Activated naive CD8-positive, alpha-beta T cell treated with anti-CD3 and anti-CD28 coated beads for 36 hours (primary cell): ENCODE measurements around the gene OCA2. TPM values are rescaled to one million over a fixed set of nuclear protein-coding genes. Genes with fewer than 3 reads are reported as not detected.
"Not testable (repeated sequence)": the region's sequence is repeated elsewhere in the genome, so short reads cannot be mapped to it uniquely, and the experiment has no call there.

Source experiments
- DNase-seq: peaks from one replicate; pipeline ENCODE4 v3.0.0; 2021
- H3K27ac Mint-ChIP-seq: one replicate; pipeline ENCODE4 v1.8.0; 2022; ENCODE audit warnings: mild to moderate bottlenecking, moderate library complexity, mixed read lengths
- H3K27me3 Mint-ChIP-seq: one replicate; pipeline ENCODE4 v1.8.0; 2022; ENCODE audit warnings: mild to moderate bottlenecking, mixed read lengths
- H3K36me3 Mint-ChIP-seq: one replicate; pipeline ENCODE4 v1.8.0; 2021; ENCODE audit warnings: mild to moderate bottlenecking, mixed read lengths
- H3K4me1 Mint-ChIP-seq: one replicate; pipeline ENCODE4 v1.8.0; 2021; ENCODE audit warnings: mixed read lengths
- H3K4me3 Mint-ChIP-seq: one replicate; pipeline ENCODE4 v1.8.0; 2022; ENCODE audit warnings: mild to moderate bottlenecking, moderate library complexity, mixed read lengths
- H3K9me3 Mint-ChIP-seq: one replicate; pipeline ENCODE4 v1.8.0; 2022; ENCODE audit warnings: mixed read lengths
- total RNA-seq, 2 experiments: library from RNA; stranded (reverse); gene quantifications; one replicate each; pipeline ENCODE4 v1.2.3, GENCODE V29; 2021

Gene OCA2
- total RNA-seq, 2 experiments from 2014 or later, result not detected

- H3K27me3 Mint-ChIP-seq, result no peaks in the 10 kb centered on the region
- no peak overlapping the region for H3K27ac Mint-ChIP-seq
- DNase-seq, result no peak
- no peaks in the 10 kb centered on the region for H3K4me1 Mint-ChIP-seq
- H3K4me3 Mint-ChIP-seq, result no peak overlapping the region
- H3K36me3 Mint-ChIP-seq, result no peaks in the 10 kb centered on the region
- no peaks in the 10 kb centered on the region for H3K9me3 Mint-ChIP-seq
Observed at GRCh38 chr15:28019594-28020309, 79.4 kb downstream of the OCA2 start.

DNA sequence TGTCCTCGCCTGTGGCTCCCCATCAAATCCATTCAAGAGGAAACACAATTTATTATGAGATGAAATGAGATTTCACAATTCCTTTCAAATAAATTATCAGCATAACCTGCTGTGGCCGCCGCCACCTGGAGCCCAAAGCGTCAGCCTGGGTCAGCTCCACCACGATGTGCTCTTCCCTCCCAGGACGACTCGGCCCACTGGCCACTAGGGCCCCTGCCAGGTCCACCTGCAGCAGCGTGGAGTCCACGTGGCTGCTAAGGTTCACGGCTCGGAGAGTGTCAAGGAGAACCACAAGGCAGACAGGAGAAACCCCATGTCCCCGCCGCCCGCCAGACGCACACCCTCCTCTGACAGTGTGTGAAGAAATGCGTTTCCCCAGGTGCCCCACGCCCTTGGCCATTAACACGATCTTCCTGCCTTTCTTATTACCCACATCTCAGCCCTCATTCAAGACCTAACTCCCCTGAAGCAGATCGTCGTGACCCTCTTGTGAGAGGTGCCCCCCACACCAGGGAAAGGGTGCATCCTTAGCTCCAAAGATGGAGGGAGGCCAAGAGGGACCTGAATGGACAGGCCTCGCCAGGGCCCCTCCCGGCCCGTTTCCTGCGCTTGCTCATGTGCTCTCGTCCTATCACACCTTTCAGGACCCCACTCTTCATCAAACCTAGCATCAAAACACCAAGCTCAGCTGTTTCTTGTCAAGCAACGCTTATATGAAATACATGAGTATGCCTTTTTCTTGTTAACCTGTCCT lies 80.6 kb downstream of the OCA2 start:
- Mint-ChIP-seq H3K9me3 (no peaks in the 10 kb centered on the region), H3K4me3 (no peak overlapping the region)

DNA sequence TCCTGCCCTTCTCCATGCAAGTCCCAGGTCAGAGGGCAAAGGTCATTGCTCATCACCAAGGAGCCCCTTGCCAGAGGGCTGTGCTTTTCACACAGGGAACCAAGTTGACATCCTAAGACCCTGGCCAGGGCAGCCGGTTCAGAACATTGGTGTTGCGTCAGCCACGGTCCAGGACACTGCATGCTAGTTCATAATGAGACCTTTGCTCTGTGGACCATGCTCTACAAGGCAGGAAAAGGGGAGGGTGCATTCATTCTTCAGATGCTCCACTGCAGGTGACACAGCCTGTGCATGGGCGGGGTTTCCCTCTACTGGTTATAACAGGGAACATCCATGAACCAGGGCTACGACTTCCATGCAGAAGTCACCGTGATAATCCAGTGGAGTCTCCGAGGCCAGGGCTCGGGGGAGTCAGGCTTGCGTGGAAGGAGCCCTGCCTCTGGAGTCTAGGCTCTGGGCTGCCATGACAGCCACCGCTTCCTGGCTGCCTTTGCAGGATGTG lies 81.6 kb downstream of the OCA2 start:
- H3K4me3 Mint-ChIP-seq, result no peak overlapping the region
- no peaks in the 10 kb centered on the region for H3K27me3 Mint-ChIP-seq
- no peaks in the 10 kb centered on the region for H3K4me1 Mint-ChIP-seq
- no peaks in the 10 kb centered on the region for H3K9me3 Mint-ChIP-seq
- H3K36me3 Mint-ChIP-seq, result no peaks in the 10 kb centered on the region
- no peak overlapping the region for H3K27ac Mint-ChIP-seq
- no peak for DNase-seq

More for the DNA sequence above, 80.6 kb downstream of the OCA2 start:
- no peak for DNase-seq
- Mint-ChIP-seq H3K36me3 (no peaks in the 10 kb centered on the region), H3K4me1 (no peaks in the 10 kb centered on the region), H3K27me3 (no peaks in the 10 kb centered on the region), H3K27ac (no peak overlapping the region)

DNA sequence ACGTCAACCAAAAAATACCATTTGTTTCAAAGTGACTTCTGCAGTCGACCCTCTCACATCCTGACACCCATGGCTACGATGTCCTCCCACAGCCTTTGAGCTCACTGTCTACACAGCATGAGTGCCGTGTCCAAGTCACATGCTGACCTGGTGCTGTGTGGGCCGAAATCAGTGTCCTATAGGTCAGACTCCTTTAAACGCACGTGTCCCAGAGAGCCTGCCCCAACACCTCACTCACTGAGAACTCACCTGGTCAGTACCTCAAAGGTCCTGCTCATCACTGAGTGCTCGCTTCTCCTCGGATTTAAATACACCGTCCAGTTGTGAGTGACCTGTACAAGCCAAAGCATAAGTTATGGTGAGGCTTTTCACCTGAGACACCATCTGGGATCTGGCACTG lies 83.3 kb downstream of the OCA2 start:
- no peak for DNase-seq
- Mint-ChIP-seq H3K27ac (no peak overlapping the region), H3K4me1 (no peaks in the 10 kb centered on the region), H3K4me3 (no peak overlapping the region), H3K9me3 (no peaks in the 10 kb centered on the region), H3K36me3 (no peaks in the 10 kb centered on the region), H3K27me3 (no peaks in the 10 kb centered on the region)

DNA sequence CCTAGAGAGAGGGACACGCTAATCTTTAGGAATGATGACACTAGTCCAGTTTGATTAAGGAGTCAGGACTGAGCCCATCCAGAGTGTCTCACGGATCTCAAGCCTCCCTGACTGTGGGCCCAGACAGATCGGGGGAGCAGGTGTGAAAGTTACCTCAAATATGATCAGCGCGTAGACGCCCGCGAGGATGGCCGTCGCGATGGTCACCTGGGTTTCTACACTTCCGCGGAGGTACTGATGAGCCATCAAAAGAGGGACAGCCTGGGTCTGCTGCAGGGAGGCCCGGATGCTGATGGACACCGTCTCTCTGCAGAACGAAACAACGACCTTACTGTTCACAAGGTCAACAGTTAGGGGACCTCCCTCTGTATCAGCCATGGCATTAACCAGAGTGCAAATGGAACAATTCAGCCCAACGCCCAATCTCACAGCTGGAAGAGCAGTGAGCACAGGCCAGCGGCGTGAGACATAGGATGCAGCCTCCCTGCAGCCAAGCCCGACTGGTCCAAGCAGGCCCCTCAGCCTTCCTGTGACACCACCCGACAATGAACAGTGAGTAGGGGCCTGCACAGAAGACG lies 84.4 kb downstream of the OCA2 start:
- H3K36me3 Mint-ChIP-seq, result no peaks in the 10 kb centered on the region
- H3K4me1 Mint-ChIP-seq, result no peaks in the 10 kb centered on the region
- H3K9me3 Mint-ChIP-seq, result no peaks in the 10 kb centered on the region
- H3K27ac Mint-ChIP-seq, result no peak overlapping the region
- H3K27me3 Mint-ChIP-seq, result no peaks in the 10 kb centered on the region
- no peak overlapping the region for H3K4me3 Mint-ChIP-seq
- DNase-seq, result no peak

GRCh38 chr15:28013976-28014375 lies 85.1 kb downstream of the OCA2 start:
- H3K27me3 Mint-ChIP-seq, result no peaks in the 10 kb centered on the region
- no peak overlapping the region for H3K4me3 Mint-ChIP-seq
- no peak overlapping the region for H3K27ac Mint-ChIP-seq
- no peaks in the 10 kb centered on the region for H3K4me1 Mint-ChIP-seq
- no peaks in the 10 kb centered on the region for H3K36me3 Mint-ChIP-seq
- DNase-seq, result no peak
- H3K9me3 Mint-ChIP-seq, result no peaks in the 10 kb centered on the region

- H3K36me3 Mint-ChIP-seq, result no peaks in the 10 kb centered on the region
- H3K4me1 Mint-ChIP-seq, result no peaks in the 10 kb centered on the region
- no peaks in the 10 kb centered on the region for H3K27me3 Mint-ChIP-seq
- no peak overlapping the region for H3K4me3 Mint-ChIP-seq
- H3K9me3 Mint-ChIP-seq, result no peaks in the 10 kb centered on the region
- DNase-seq, result no peak
- H3K27ac Mint-ChIP-seq, result no peak overlapping the region
Observed at GRCh38 chr15:28013480-28013879, 85.6 kb downstream of the OCA2 start.

- DNase-seq, result no peak
- no peaks in the 10 kb centered on the region for H3K27me3 Mint-ChIP-seq
- H3K4me1 Mint-ChIP-seq, result no peaks in the 10 kb centered on the region
- no peak overlapping the region for H3K27ac Mint-ChIP-seq
- no peak overlapping the region for H3K4me3 Mint-ChIP-seq
- no peaks in the 10 kb centered on the region for H3K36me3 Mint-ChIP-seq
- no peaks in the 10 kb centered on the region for H3K9me3 Mint-ChIP-seq
Observed at GRCh38 chr15:28012231-28012630, 86.9 kb downstream of the OCA2 start.

DNA sequence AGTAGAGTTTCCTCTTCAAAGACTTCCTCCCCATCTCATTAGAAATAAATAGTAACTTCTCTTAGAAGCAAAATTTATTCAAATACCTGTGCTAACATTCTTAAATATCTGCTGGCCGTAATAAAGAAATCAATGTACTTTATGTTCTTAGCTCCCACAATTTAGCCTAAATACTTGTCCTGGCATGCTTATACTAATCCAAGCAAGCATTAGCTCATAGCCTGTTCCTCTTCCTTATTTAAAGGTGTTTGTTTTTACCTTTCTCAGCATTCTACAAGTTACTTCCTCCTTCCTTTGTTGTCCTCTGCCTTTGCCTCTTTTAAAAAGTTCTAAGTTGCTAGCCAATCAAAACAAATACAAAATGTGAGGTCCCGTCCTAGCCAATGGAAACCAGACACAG lies 90.9 kb downstream of the OCA2 start:
- H3K4me3 Mint-ChIP-seq, H3K36me3 Mint-ChIP-seq, H3K27me3 Mint-ChIP-seq, H3K9me3 Mint-ChIP-seq, H3K27ac Mint-ChIP-seq, H3K4me1 Mint-ChIP-seq, DNase-seq: not testable (repeated sequence)

DNA sequence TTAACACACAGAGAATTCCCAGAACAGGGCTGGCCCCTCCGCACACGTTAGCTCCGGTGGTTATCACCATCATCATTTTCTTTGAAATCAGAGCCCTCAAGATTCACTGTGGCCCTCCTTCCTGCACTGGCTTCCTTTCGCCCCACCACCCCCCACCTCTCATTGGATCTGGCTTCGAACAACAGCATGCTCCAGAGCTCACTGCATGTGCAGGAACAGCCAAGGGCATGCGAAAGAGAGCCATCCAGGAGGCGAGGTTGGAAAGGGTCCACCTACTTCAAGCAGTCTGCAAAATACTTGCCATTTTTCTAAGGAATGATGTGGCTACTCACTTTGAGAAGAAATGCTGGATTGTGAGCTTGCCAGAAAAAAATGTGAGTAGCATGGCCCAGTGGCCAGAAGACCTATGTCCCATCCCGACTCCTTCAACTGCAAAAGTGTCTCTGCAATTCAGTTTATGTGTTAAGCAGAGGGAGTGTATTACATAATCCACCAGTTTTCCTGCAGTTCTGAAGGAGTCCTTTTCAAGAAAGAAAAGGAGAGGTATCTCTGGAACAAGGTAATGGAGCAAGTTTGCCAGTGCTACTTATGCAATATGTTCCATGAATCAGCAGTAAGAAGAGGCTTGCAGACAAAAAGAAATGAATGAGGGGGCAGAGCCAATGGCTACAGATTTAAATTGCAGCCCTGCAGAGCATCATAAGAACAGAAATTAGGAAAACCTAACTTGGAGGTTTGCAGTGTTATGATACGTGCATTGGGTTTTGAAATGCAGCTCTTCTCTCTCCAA lies 92.8 kb downstream of the OCA2 start:
- peaks cover 2% of the 10 kb centered on the region for H3K9me3 Mint-ChIP-seq
- no peaks in the 10 kb centered on the region for H3K4me1 Mint-ChIP-seq
- no peak overlapping the region for H3K27ac Mint-ChIP-seq
- no peaks in the 10 kb centered on the region for H3K36me3 Mint-ChIP-seq
- H3K27me3 Mint-ChIP-seq, result peaks cover 4% of the 10 kb centered on the region
- no peak overlapping the region for H3K4me3 Mint-ChIP-seq
- no peak for DNase-seq

GRCh38 chr15:28005004-28005527 lies 94.0 kb downstream of the OCA2 start:
- H3K4me1 Mint-ChIP-seq, result no peaks in the 10 kb centered on the region
- no peak for DNase-seq
- no peak overlapping the region for H3K27ac Mint-ChIP-seq
- no peak overlapping the region for H3K4me3 Mint-ChIP-seq
- peaks cover 4% of the 10 kb centered on the region for H3K27me3 Mint-ChIP-seq
- peaks cover 2% of the 10 kb centered on the region for H3K9me3 Mint-ChIP-seq
- H3K36me3 Mint-ChIP-seq, result no peaks in the 10 kb centered on the region

DNA sequence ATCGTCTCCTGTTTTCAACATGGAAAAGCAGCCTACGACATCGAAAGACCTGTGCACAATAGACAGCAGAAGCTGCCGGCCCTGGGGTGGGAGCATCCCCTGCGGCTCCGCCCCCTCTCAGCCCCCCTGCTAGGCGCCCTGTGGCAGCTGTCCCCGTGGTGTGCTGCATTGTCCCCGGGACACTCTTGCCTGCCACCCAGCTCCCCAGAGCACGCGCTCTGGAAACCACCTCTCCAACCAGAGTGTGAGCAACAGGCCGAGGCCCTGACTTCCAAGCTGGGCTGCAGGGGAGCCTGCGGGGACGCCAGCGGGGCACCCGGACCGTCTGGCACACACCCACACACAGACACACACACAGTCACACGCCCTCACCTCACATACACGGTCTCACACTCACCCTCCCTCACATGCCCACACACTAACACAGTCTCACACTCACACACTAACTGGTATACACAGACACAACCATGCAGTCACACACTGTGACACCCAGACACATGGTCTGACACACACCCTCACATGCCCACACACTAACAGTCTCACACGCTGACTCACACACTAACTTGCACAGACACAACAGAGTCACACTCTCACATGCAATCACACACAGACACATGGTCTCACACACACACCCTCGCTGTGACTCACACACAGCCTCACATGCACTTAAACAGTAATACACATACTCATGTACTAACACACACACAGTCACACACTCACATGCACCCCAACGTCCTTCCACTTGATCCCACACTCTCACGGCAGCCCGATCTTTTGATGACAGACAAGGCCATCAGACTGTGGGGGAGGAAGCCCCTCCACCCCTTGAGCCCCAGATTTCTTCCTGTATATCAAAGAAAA lies 94.7 kb downstream of the OCA2 start:
- Mint-ChIP-seq H3K27ac (no peak overlapping the region), H3K27me3 (peaks cover 4% of the 10 kb centered on the region), H3K36me3 (no peaks in the 10 kb centered on the region), H3K9me3 (peaks cover 2% of the 10 kb centered on the region), H3K4me1 (no peaks in the 10 kb centered on the region), H3K4me3 (no peak overlapping the region)
- DNase-seq, result no peak

GRCh38 chr15:28003302-28004037 lies 95.6 kb downstream of the OCA2 start:
- Mint-ChIP-seq H3K27ac (no peak overlapping the region), H3K9me3 (peaks cover 2% of the 10 kb centered on the region), H3K27me3 (peaks cover 4% of the 10 kb centered on the region), H3K4me1 (no peaks in the 10 kb centered on the region), H3K4me3 (no peak overlapping the region), H3K36me3 (no peaks in the 10 kb centered on the region)
- no peak for DNase-seq
